Right renal cortex interstitium (tissue), 3 donors: ENCODE measurements around the gene STX12. TPM values are rescaled to one million over a fixed set of nuclear protein-coding genes. Genes with fewer than 3 reads are reported as not detected.

ENCODE experiments used
- DNase-seq, 3 donors: peaks; one replicate each; pipeline ENCODE4 v3.0.0-alpha.2; 2013; ENCODE audit warnings: low read depth in 3 of 3, low spot score in 2 of 3
- polyA plus RNA-seq, 3 donors: library from polyadenylated mRNA; unstranded; fragments of 120-200 nt; gene quantifications; one replicate each; pipeline ENCODE4 v1.2.1, GENCODE V29; 2013; ENCODE audit not compliant: insufficient read length in 3 of 3

The STX12 gene
- 10 to 100 TPM; 45.2 to 46.2 (median 45.7) TPM for polyA plus RNA-seq

DNA sequence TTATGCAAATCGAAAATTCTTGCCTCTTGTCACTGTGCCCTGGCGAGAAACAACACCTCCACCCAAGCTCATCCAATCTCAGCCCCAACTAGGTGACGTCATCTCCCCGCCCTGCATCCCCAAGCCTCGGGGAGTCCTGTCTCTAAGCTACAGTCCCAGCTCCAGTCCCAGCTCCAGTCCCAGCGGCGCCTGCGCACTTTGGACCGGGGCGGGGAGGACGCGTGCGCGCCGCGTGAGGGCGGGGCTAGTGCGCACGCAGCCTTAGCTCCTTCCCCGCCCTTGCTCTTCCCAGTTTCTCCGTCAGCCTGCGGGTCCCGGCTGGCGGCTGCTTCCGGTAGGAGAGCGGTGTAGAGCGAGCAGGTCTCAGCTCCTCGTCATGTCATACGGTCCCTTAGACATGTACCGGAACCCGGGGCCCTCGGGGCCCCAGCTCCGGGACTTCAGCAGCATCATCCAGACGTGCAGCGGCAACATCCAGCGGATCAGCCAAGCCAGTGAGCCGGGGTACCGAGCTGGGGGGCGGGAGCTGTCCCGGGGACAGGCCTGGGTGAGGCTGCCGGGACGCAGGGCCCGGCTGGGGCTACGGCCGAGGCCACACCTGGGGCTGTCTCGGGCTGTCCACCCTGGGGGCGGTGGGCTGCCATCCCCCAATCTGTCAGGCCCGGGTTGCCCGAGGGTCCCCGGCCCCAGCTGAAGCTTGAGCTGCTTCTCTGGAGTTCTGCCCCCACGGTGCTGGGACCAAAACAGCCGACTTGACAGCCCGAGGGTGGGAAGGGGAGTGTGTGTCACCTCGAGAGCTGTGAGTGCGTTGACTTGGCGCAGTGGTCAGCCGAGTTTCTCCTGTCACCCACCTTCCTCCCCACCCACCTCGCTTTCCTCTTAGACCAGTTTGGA is at the start of gene STX12:
TSS of gene STX12 (plus strand) at position 288 of the 894 bp plus-strand sequence. CDS start at position 377, 89 bp downstream.
- peak; percentile 95 to 98 (median 98) for DNase-seq

DNA sequence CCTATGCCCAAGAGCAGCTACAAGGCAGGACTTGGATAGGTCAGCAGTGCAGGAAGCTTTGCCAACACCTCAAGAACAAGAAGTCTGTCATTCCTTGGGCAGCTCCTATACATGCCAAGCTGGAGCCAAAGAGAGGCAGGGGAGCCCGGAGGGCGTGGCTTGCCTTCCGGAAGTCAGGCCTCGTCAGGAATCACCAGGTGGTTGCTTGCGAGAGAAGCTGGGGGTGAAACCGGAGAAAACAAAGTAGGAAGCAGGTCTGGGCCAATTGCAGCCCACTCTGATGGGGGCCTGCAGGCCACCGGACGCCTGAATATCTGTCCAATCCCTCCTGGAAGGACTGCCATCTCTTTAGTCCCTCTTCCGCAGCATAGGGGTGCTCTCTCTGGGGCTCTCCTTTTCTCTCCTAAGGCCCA is 48.1 kb upstream of the STX12 start:
- peak in 2 of 3 donors; percentile 9 to 26 for DNase-seq

DNA sequence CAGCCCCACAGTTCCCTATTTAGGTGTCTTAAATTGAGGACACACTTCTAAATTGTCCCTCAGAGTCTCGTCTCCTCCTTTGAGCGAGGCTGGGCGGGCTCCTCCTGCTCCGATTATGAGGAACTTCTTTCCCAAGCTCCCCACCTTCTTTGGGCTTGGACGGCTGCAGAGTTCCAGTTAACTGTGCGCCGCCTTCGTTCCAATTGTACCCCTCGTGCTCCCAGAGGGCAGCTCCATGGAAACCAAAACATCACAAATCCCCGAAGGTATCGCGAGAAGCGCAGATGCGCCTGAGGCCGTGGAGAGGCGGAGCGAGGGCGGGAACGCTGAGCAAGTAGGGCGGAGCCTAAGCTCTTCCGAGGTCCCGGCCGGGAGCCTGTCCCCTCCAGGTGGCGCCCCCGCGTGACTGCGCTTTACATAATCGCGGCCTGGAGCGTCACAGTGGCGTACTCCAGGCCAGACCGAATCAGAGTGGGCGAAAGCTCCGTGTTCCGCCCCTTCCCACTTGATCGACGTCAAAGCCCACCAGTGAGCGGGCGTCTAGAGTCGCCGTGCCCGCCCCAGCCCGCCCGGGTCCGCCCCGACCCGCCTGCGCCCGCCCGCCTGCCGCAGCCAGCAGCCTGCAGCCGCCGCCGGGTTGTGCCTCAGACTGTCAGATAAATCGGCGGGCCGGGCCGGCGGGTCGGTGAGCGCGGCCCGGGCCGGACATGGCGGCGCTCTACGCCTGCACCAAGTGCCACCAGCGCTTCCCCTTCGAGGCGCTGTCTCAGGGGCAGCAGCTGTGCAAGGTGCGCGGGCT is 47.4 kb upstream of the STX12 start, which contains the start of gene FAM76A:
TSS of gene FAM76A (plus strand) at position 588 of the 799 bp plus-strand sequence. CDS start at position 708, 120 bp downstream.
- peak; percentile 99 for DNase-seq

- peak in 2 of 3 donors; percentile 42 to 47 for DNase-seq
These were observed 46.6 kb upstream of the STX12 start for GRCh38 chr1:27726173-27727044.

GRCh38 chr1:27727126-27727525 is 45.9 kb upstream of the STX12 start:
- no peak for DNase-seq

- DNase-seq: no peak
These were observed 36.8 kb upstream of the STX12 start for GRCh38 chr1:27736252-27736651.

- DNase-seq: no peak
These were observed 31.9 kb upstream of the STX12 start for GRCh38 chr1:27741121-27741520.

DNA sequence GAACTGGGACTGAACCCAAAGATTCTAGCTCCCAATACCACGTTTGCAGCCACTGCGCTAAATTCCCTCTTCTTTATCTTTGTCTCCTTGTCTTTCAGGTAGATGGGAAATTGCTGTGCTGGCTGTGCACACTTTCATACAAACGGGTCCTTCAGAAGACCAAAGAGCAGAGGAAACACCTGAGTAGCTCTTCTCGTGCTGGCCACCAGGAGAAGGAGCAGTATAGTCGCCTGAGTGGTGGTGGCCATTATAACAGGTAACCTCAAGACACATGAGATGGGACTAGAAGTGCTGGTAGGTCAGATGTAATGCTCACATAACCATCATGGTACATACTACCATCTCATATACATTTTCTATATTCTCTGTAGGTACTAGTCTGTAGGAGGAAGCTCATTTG is 28.5 kb upstream of the STX12 start:
- DNase-seq: no peak

- no peak for DNase-seq
These were observed 27.6 kb upstream of the STX12 start for GRCh38 chr1:27745466-27745865.

DNA sequence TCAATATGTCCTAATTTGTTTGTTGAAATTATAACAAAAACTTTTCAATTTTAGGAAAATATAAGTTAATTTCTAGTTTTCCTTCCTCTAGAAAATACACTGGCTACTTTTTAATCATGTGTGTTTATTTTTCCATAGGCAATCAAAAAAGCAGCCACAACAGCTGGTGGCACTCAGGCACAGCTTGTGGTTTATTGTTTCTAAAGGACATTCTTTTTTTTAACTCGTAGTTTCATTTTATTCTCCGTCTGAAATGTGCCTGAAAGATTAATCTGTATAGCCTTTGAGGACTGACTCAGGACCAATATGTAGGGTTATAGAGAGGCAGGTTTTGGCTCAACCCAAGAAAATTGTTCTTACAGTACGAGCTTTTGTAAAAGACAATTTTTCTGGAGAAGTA is 20.7 kb upstream of the STX12 start:
- DNase-seq: peak in 1 of 3 donors; percentile 63

DNA sequence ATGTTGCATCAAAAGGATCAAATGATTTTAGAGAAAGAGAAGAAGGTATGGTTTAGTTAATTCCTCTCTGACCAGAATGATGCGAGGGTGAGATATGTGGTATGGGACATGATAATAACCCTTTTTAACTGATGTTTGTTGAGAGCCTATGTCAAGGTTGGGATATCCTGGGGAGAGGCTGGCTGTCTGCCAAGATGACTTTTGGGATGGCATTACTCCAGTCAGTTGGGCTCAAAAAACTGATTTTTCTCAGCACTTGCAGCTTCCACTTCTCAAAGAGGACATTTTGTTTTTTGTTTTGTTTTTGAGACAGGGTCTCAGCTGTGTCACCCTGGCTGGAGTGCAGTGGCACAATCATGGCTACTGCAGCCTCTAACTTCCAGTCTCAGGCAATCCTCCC is 17.7 kb upstream of the STX12 start:
- no peak for DNase-seq

- no peak for DNase-seq
These were observed 17.2 kb upstream of the STX12 start for GRCh38 chr1:27755865-27756264.

- DNase-seq: no peak
These were observed 13.8 kb upstream of the STX12 start for GRCh38 chr1:27759236-27759635.

GRCh38 chr1:27760426-27760825 is 12.6 kb upstream of the STX12 start:
- no peak for DNase-seq

DNA sequence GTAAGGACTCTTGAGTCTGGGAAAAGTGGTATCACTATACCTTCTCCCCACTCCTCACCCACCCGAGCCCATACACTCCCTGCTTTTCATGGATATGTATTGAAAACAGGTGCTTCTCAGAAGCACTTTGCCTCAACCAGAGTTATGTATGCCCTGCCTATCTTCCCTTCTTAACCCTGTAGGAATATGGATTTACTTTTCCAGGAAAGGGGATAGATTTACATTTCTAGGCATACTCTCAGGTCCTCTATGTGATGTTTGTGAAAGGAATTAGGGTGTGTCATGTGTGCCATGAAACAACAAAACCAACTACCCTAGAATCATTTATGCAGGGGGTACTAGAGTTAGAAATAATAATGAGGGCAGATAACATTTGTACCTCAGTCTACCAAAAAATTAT is 11.0 kb upstream of the STX12 start:
- no peak for DNase-seq

DNA sequence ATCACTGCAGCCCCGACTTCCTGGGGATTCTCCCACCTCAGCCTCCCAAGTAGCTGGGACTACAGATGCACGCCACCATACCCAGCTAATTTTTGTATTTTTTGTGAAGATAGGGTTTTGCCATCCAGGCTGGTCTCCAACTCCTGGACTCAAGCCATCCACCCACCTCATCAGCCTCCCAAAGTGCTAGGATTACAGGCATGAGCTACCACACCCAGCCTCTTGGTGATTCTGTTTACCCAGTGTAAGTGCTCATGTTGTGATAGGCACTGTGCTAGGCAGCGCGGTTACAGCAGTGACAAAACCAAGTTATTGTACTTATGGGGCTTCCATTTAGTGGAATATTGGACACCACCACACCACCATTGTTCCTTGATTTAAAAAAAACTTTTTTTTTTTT is 9.7 kb upstream of the STX12 start:
- no peak for DNase-seq

DNA sequence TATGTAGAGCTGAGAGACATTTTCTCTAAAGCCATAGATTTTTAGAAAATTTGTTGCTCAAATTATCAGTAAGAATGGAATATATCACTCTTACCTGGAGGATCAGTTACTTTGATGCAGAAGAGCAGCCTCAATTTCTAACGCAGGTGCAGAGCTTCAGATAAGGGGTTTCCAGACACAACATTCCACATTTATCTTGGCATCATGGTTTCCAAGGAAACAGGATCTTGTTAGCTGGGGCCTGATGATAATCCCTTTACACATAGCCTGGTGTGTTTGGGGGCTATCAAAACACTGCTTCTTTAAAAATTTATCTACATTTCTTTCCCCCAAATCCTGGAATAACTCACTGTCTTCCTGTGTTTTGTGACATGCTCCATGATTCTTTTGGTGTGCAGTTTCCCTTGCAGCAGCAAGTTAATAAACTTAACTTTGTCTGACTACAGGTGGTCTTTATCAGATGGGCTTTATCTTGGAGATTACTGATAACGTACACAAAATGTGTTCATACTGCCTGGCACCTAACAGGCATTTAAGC is 2.7 kb upstream of the STX12 start:
- no peak for DNase-seq

GRCh38 chr1:27772036-27772931 is 735 bp upstream of the STX12 start:
- DNase-seq: no peak

GRCh38 chr1:27773826-27774445 is 917 bp downstream of the STX12 start:
- no peak for DNase-seq
